HS-5 (cell line): Measurements from ENCODE around the gene PTK7.
"Not testable (repeated sequence)": the region's sequence is repeated elsewhere in the genome, so short reads cannot be mapped to it uniquely, and the experiment has no call there.

Source experiments
- DNase-seq: peaks from one replicate; pipeline ENCODE4 v3.0.0-alpha.2; 2012; ENCODE audit warnings: low read depth

The PTK7 gene

DNA sequence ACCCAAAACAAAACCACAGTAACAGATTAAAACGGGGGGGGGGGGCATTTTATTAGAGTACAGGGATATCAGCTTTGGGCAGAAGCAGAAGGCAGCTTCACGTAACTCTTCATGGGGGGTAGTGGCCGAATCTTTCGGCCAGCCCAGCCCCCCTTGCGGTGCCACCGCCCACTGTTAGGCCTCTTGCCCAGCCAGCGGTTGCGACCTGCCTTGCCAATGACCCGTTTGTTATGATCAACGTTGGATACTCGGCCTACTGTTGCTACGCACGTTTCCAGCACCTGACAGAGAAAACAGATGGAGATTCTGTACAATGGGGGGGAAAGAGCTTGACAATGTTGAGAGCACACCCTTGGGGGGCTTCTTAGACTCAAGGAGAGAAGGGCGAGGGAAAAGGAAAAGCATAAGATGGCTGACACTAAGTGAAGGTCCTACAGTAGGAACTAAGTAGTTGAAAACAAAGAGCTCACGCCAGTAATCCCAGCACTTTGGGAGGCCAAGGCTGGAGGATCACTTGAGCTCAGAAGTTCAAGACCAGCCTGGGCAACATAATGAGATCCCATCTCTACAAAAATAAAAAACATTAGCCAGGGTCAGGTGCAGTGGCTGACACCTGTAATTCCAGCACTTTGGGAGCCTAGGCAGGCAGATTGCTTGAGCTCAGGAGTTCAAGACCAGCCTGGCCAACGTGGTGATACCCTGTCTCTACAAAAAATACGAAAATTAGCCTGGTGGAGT is 21.7 kb upstream of the PTK7 start:
- DNase-seq: no peak

DNA sequence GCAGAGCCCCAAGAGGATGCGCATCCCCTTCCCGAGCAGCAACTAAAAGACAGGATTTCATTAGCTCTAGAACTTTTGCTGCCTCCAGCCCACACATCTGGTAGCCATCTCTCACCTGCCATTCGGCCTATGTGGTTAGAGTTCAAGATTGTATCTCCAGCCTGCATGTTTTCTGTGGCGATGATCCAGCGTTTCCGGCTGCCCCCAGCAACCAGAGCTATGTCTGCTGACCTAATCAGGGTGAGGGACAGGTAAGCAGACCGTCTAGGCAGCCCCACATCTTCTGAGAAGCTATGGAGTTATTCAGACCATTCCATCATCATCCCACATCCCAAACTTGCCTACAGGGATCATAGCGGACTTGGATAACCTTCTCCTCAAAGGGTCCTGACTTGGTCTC is 20.1 kb upstream of the PTK7 start:
- DNase-seq: no peak

DNA sequence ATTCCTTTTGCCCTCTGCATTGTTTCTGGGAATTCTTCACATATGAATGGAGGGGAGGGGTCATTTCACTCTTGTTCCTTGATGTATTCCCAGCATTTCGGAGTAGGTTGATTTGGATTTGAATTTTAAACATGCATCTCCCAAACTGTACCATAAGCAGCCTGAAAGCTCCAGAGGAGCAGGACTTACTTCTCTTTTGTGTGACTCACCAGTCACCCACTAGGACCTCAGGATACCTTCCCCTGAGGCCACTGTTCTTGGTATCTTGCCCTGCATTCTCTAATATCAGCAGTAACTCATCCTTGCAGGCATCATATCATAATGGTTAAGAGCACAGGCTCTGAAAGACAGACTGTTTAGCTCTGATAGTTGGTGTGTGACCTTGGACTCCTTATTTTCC is 17.6 kb upstream of the PTK7 start:
- no peak for DNase-seq

DNA sequence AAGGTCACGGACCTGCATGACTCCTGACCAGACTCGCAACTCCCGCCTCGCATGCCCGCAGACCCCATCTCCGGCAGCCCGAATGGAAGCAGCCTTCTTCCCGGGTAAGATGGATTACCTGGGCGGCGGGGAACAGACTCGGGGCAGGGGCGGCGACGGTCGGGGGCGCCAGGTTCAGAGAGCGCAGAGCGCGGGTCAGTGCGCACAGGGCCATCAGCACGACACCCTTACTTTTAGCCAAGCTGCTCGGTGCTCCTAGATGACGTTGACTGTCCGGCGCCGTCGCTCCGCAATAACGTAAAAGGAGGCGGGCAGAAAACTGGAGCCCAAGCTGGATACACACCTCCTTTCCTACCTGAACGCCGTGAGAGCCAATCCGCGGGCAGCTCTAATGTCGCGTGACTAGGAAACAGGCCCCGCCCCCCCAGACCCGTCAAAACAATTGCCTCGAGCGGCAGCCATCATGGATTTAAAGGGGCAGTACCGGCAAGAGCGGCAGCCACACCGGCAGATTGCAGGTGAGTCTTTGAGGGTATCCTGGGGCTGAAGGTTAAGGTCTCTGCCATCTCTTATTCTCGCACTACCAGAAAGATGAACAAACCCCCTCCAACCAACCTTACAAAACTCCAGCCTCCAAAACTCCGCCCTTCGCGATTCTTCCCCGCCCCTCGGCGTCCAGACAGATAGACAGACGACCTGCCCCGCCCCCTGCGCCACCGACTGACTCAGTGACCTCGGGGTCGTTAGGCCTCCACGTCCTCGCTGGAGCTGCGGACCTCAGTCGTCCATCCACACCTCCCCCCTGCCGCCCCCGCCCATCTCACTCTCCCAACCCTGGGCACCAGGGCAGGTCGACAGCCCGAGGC is 16.7 kb upstream of the PTK7 start, which contains the start of the genes KLC4 and MRPL2:
TSS of gene KLC4 (plus strand) at position 464 of the 866 bp plus-strand sequence. CDS start 1,705 bp downstream, outside the sequence.
TSS of gene MRPL2 (minus strand) at position 267 of the 866 bp plus-strand sequence. CDS start at position 214, 53 bp downstream.
- peak; percentile 94 for DNase-seq

DNA sequence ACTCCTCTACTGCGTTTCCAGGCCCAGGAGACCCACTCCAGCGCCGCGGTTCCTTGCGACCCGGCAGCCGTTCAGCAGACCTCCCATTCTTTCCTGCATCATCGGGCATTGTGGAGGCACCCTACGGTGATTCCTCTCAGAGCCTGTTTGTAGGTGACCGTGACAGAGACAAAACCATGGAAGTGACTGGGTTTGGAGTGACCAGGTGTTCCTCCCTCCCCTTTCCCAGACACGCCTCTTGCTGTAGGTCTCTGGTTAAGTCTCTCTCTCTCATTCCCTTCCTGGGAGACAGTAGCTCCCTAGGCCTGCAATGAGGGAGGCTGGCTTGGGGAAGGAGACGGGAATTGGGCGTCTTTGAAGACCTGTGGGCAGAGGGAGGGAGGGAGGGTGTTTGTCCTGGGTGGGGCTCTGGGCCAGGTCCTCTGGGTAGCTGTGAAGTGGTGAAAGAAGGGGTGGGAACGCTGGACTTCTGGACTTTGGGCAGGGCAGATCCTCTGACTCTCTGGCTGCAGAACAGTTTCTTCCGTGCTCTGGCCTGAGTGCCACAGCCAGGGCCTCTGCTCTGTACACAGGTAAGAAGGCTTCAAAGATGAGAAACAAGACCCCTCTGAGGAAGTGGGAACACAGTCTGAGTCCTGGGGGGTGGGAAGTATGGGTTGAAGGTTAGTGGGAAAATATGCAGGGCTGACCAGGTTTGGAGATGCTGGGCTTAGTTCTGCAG is 15.9 kb upstream of the PTK7 start:
- DNase-seq: no peak

DNA sequence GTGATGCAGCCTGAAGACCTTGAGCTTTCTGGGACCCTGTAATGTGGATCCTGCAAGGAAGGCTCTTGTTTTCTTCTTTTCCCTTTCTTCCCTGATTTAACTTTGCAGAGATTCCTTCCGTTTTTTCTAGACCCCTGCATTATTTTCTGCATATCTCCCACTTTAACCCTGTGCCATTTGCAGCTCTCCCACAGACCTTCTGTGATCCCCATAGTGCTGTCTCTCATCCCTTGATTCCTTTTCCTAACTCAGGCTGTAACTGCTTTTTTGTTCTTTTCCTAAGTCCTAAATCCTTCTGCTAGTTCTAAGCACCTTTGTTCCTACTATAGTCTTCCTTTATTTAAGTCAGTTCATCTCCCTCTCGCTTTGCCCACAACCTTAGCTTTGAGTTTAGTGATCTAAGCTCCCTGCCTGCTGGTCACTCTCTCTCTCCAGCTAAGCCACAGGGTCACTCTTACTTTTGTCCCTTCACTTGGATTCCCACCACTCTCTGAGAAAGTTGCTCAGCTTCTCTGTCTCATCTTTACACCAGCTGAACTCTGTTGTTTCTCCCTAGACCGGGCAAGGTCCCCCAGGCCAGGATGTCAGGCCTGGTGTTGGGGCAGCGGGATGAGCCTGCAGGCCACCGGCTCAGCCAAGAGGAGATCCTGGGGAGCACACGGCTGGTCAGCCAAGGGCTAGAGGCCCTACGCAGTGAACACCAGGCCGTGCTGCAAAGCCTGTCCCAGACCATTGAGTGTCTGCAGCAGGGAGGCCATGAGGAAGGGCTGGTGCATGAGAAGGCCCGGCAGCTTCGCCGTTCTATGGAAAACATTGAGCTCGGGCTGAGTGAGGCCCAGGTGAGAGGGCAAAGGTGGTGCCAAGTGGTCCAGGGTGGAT is 15.1 kb upstream of the PTK7 start:
- no peak for DNase-seq

DNA sequence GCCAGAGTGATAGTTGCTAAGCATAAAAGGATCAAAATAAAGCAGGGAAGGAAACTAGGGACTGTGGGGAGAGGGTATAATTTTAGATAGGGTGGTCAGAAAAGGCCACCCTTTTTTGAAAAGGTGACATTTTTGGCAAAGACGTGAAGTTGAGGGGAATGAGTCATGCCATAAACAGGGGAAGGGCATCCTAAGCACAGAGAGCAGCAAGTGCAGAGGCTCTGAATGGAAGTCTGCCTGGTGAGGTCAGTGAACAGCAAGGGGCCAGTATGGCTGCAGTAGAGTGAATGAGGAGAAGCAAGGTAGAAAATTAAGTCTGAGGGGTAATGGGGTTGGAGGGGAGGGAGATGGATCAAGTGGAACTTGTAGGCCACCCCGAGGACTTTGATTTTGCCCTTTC is 14.3 kb upstream of the PTK7 start:
- DNase-seq: no peak

DNA sequence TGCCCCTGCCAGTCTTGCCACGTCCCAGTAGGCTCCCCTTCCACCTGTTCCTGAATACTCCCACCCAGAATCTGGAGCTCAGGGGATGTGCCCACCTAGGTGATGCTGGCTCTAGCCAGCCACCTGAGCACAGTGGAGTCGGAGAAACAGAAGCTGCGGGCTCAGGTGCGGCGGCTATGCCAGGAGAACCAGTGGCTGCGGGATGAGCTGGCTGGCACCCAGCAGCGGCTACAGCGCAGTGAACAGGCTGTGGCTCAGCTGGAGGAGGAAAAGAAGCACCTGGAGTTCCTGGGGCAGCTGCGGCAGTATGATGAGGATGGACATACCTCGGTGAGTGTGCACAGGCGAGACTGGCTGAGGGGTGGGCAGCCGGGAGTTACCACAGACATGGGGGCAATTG is 13.3 kb upstream of the PTK7 start:
- no peak for DNase-seq

DNA sequence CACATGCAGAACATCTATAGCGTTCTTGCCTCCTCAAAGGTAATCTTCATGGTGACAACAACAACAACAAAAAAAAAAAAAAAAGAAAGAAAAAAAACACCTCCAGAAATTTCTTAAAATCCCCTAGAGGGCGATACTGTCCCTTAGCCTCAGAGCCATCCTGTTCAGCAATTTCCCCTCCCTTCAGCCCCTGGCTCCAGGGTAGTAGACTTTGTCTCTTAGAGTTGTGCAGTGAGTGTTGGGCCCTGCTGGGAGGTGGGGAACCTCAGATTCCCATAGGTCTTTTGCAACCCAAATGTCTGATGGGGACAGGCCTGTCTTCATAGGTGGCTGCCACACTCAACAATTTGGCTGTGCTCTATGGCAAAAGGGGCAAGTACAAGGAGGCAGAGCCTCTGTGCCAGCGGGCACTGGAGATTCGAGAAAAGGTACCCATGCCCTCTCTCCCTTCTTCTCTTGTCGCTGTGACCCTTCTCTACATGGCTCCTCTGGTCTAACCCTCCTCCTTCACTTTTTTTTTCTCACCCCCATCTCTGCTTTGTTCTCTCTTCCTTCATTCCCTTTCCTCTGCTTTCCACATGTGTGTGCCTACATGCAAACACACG is 6.0 kb upstream of the PTK7 start:
- DNase-seq: no peak

DNA sequence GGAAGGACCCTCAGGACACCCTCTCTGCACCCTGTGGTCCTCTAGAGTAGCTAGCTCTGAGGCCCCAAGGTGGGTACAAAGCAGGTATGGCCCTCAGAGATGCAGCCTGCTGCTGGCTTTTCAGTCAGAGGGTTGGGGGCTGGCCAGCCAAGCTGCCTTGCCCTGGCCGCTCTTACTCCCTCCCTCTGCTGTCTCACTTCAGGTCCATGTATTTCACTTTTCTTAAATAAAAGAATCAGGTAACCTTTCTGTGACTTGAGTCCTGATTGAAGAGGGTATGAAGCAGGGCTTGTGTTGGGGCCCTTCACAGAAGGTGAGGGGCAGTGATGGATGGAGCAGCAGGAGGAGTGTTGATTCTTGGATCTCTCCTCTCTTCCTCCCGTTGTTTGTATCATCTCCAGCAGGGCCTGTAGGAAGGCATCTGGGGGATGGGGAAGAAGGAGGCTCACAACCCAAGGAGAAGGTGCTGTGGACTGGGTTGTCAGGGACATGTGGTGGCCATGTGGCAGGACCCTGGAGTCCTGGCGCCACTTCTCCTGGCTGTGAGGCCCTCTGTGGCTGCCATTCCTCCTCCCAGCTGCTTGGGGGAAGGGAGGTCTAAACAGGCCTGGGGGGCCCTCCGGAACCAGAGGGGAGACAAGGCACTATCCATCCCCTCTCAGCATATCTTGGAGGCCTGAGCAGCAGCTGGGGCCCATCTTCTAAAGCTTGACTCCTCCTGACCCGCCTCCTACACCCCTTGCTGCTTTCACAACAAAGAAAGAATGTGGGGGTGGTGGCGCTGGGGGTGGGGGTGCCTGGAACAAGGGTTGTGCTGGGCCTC is 1.1 kb upstream of the PTK7 start:
- no peak for DNase-seq

DNA sequence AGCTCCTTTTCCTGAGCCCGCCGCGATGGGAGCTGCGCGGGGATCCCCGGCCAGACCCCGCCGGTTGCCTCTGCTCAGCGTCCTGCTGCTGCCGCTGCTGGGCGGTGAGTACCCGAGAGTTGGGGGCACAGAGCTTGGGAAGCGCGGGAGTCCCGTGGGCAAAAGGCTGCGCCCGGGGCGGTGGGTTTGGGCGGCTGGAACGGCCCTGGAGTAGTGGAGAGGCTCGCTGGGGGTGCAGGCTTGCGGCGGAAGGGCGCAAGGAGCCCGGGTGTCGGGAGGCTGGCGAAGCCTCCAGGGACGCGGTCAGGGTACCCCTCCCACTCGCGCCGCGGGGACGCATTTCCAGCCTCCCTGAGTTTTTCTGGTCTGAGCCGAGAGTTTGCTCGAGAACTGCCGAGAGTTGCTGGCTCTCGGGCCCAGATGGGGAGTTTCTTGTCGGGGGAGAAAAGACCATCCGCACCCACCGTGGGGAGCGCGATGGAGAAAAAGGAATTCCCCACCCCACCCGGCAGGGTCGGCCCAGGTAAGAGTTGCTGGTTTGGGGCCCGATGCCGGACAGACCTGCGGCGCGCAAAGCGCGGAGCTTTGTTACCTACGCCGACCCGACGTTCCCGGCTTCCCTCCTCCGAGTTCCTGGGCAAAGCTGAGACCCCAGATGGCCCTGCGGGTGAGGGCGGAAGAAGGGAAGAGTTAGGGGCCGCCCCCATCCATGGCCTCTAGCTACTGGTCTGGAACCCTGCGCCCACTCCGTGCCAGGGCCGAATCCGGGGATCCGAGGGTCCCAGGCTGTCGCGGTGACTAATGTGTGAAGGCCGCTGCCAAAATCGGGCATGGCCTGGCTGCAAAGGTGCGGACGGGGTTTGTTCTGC is 584 bp downstream of the PTK7 start:
- DNase-seq: no peak

DNA sequence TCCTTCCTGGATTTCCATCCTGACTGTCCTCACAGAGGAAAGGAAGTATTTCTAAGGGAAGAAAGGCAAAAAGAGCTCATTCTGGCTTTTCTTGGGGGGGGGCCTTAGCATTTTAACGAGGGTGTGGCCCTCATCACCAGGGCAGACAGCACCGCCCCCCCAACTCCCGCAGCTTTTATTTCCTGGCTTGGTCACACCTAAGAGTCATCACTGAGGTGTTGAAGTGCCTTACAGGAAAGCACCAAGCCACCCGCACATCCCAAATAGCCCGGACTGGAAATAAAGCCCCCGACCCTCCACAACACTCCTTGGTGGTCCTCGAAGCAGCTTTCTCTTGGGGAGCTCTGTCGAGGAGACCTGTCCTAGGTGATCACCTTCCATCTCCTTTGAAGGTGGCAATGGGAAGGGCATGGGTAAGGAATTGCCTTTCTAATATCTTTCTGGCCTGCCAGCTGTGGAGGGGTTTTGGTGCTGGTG is 1.3 kb downstream of the PTK7 start:
- DNase-seq: no peak

DNA sequence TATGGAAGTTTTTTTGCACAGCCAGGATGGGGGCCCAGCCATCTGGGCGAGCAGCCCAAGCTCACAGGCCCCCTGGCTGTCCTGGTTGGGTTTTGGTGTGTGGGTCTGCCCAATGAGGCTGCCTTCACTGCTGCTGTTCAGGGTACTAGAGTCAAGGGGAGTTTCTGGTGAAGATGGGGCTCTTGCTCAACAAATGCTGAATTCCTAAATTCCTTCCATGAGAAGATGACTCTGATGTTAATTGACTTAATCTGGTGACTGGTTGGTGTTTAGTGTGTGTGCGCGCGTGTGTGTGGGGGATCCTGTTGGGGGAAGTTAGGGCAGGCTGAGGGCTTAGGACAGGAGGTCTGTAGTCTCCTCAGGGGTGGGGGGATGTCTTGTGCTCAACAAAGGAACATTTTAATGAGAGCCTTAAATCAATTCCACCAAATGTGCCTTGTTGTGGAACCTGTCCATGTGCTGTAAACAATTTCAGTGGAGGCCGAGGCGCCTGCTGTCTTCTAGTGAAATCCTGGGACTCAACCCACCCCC is 1.9 kb downstream of the PTK7 start:
- no peak for DNase-seq

DNA sequence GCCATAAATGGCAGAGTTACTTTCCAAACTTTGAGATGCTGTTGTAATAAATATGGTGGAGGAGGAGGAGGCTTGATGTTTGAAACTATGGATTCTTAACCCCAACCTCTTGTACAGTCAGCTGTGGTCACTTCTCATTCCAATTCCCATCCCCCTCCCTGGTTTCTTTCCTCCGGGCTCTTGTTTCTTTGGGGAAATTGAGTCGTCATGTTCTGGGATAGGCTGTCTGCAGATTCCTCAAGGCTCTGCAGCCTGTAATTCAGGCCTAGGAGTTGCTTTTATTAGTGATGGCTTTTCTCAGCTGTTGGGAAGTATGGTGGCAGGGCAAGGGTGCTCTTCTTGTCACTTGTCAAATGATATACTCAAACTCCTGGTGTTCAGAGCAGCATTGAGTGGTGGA is 2.6 kb downstream of the PTK7 start:
- no peak for DNase-seq

DNA sequence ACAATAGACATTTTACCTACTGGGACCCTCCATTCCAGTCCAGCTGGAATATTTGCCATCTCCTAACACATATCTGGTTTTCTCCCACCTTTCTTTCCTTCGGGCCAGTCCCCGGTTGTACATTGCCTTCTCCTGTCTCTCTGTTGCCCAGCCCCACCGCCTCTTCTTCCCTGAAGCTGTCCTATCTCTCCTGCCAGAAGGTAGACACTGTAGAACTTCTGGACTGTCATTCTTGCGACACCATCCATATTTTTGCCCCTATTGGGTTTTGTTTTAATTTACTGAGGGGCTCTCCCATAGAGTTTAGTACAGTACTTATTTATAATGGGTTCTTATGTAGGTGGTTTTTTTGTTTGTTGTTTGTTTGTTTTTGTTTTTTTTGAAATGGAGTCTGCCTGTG is 4.9 kb downstream of the PTK7 start:
- no peak for DNase-seq

DNA sequence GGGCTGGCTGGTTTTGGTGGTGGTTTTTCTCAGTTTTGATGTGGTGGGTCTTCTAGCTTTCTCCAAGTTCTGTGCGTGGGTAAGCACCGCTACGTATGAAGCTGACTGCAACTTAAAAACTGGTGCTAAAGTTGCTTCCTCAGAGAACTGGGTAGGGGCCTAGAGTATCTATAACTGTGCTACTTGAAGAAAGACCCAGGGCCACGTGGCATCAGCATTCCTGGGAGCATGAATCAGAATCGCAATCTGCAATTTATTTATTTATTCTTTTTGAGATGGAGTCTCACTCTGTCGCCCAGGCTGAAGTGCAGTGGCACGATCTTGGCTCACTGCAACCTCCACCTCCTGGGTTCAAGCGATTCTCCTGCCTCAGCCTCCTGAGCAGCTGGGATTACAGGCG is 5.8 kb downstream of the PTK7 start:
- DNase-seq: not testable (repeated sequence)

DNA sequence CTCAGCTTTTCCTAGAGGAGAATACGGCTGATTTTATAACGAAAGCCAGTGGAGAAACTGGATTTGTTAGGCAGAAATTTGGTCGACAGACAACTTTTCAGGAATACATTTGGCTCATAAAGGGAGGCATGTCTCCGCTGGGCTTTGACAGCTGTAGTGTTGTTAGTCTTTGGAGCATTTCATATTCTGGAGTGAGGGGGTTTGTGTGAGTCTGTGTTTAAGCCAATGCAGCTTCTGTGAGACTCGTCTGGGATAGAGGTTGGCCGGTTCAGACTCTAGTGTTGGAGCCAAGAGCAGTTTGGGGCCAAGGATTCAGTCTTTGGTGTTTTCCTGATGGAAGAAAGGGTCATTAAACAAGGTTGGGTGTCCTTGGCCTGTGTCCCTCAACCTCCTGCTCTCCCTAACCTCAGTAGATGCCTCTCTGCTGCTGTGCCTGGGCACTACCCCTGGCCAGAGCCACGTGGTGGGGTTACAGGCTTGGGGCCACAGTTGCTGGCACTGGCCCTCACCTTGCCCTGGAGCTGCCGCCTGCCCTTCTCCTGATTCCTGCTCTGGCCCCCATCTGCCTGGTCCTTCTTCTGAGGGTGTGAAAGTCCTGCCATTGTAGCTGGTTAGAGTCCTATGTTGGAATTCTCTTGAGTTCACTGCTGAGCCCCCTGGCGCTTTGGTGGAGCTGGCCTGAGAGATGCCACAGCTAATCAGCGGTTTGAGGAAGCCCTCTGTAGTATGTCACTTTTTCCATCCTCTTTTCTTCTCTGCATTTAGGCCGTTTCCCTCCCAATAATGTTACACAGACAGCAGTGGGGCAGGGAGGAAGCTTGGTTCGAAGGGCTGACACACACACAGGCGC is 6.9 kb downstream of the PTK7 start:
- no peak for DNase-seq
